ENCODE data around the gene NCOA3. TPM values are rescaled to one million over a fixed set of nuclear protein-coding genes. Genes with fewer than 3 reads are reported as not detected.

Gene NCOA3
- total RNA-seq, 1 experiment from 2014 or later = 25.9 TPM

DNA sequence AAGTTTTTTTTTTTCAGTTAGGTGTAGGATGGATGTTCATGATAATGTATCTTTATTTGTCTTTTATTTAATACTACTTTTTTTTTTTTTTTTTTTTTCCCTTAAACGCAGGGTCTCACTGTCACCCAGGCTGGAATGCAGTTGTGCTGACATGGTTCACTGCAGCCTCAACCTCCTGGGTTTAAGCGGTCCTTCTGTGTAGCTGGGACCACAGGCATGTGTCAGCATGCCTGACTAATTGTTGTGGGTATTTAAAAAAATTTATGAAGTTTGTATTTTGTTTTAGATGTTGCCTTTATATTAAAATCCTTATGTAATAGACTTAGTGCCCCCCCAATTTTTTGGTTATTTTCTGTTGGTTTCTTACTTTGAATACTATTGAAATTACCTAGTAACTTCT, 42.6 kb downstream of the NCOA3 start:
- no peak for DNase-seq (ENCODE audit: low read depth, low spot score)
- POLR2A ChIA-PET = interaction anchor here (1.1 to 1.2 kb wide), 2 partner anchors 19 to 21 kb away, joined by 3 read pairs; no protein-coding TSS in a partner anchor
- H3K9me2 ChIP-seq (ENCODE audit: insufficient read depth) = no peaks in the 10 kb centered on the region
- no peak for TF ChIP-seq CBX3 (IDR thresholded peaks at IDR 0.05; ENCODE audit: low read depth)
- TF ChIP-seq CTCF (IDR thresholded peaks at IDR 0.05 in 2 of 3, conservative IDR thresholded peaks at IDR 0.05 in 1 of 3; ENCODE audit: borderline replicate concordance in 1 of 3, insufficient read depth in 1 of 3, low read depth in 2 of 3, low read length in 2 of 3) = no peak
- TF ChIP-seq EGR1 (IDR thresholded peaks at IDR 0.05; ENCODE audit: low read depth) = no peak
- no peak for TF ChIP-seq MAX (IDR thresholded peaks at IDR 0.05)
- no peak for TF ChIP-seq SIN3A (IDR thresholded peaks at IDR 0.05; ENCODE audit: low read depth)
- TF ChIP-seq YY1 (IDR thresholded peaks at IDR 0.05; ENCODE audit: extremely low read depth, insufficient replicate concordance, low read depth, low read length) = no peak
- no peak for TF ChIP-seq FOSL1 (IDR thresholded peaks at IDR 0.05; ENCODE audit: low read depth)
- TF ChIP-seq CEBPB (IDR thresholded peaks at IDR 0.05; ENCODE audit: low read depth) = no peak
- no peak for TF ChIP-seq ZFX (IDR thresholded peaks at IDR 0.05)
- TF ChIP-seq POLR2AphosphoS5 (IDR thresholded peaks at IDR 0.05; ENCODE audit: low read depth, low read length) = no peak
- TF ChIP-seq POLR2A (IDR thresholded peaks at IDR 0.05; ENCODE audit: borderline replicate concordance, extremely low read depth, insufficient read depth, insufficient read length) = no peak
- no peak for TF ChIP-seq TCF7L2 (IDR thresholded peaks at IDR 0.05; ENCODE audit: borderline replicate concordance, extremely low read depth, insufficient read depth, insufficient read length)
- TF ChIP-seq JUND (IDR thresholded peaks at IDR 0.05) = no peak
- TF ChIP-seq SRF (IDR thresholded peaks at IDR 0.05; ENCODE audit: low read depth) = no peak
- no peak for TF ChIP-seq ELF1 (IDR thresholded peaks at IDR 0.05; ENCODE audit: borderline replicate concordance, low read depth)
- no peak for TF ChIP-seq RAD21 (IDR thresholded peaks at IDR 0.05; ENCODE audit: low read depth)
- no peaks in the 10 kb centered on the region for H4K20me1 ChIP-seq (ENCODE audit: insufficient read depth)
- peaks cover 45 to 64% of the 10 kb centered on the region in 2 experiments for H3K4me1 ChIP-seq (ENCODE audit: control insufficient read depth in 1 of 2, insufficient read depth in 2 of 2, low read length in 2 of 2)
- intact Hi-C loops (cut with micrococcal nuclease) = no loop called here
- RAD21 ChIA-PET (ENCODE audit: low non-redundant PET in 1 of 2, low total read pairs in 2 of 2, uncharacterized antibody in 2 of 2, unreplicated experiment in 2 of 2) = no interaction called here
- BruUV-seq (replicated peaks) = no TSS peak
- H3K27me3 ChIP-seq (ENCODE audit: insufficient read depth, low read length) = no peaks in the 10 kb centered on the region
- H3K9me3 ChIP-seq (ENCODE audit: control insufficient read depth in 1 of 2, insufficient read depth in 1 of 2, low read depth in 1 of 2, low read length in 2 of 2) = no peaks in the 10 kb centered on the region
- H3K4me3 ChIP-seq (replicated peaks in 1 of 2; ENCODE audit: low read depth in 1 of 2, low read length in 2 of 2) = no peak overlapping the region
- no peaks in the 10 kb centered on the region for H3K36me3 ChIP-seq (ENCODE audit: control insufficient read depth in 1 of 2, insufficient read depth in 2 of 2, low read length in 2 of 2)
- CTCF ChIA-PET = interaction anchor here (2.1 kb wide), 1 partner anchor 9 kb away, joined by 8 read pairs; no protein-coding TSS in a partner anchor
- H3K9ac ChIP-seq (ENCODE audit: low read length) = no peak overlapping the region
- peak; percentile 72; the same call in 1 of the 2 replicates for ATAC-seq
- no peak overlapping the region for H3K27ac ChIP-seq (ENCODE audit: low read depth, low read length)
- peak overlapping the region; percentile 30; the same call in 1 of the 2 replicates for H3K4me2 ChIP-seq (ENCODE audit: low read length)
- peaks cover 54% of the 10 kb centered on the region for H3K79me2 ChIP-seq (ENCODE audit: insufficient read depth, low read length)
- H2AFZ ChIP-seq (ENCODE audit: low read depth, low read length, poor library complexity, severe bottlenecking) = no peak overlapping the region

Data from HCT116 (cell line).